Karpas-422 (cell line): ENCODE data around the gene AVPR1A. TPM values are rescaled to one million over a fixed set of nuclear protein-coding genes. Genes with fewer than 3 reads are reported as not detected.
A peak's percentile ranks its signal among the peaks of the same experiment; 100 is the strongest.

Experiments used
- DNase-seq: peaks from one replicate; pipeline ENCODE4 v3.0.0-alpha.2; 2015
- H2AFZ ChIP-seq: fragments of 200-600 bp; sonication (generic); 2 replicates; pipeline ENCODE4 v1.6.1; 2014; ENCODE audit warnings: antibody characterized with exemption, low read length, mixed read lengths
- H3K27ac ChIP-seq: fragments of 200-600 bp; sonication (generic); 2 replicates; pipeline ENCODE4 v1.5.1; 2014; ENCODE audit warnings: mild to moderate bottlenecking, low read length, moderate library complexity
- H3K27me3 ChIP-seq: fragments of 200-600 bp; sonication (generic); 2 replicates; pipeline ENCODE4 v1.6.1; 2014; ENCODE audit warnings: low read length, mixed read lengths
- H3K36me3 ChIP-seq: fragments of 200-600 bp; sonication (generic); 2 replicates; pipeline ENCODE4 v1.6.1; 2014; ENCODE audit warnings: low read length, mixed read lengths; ENCODE audit not compliant: insufficient read depth
- H3K4me1 ChIP-seq: fragments of 200-600 bp; sonication (generic); 2 replicates; pipeline ENCODE4 v1.6.1; 2014; ENCODE audit warnings: mild to moderate bottlenecking, low read length, mixed read lengths
- H3K4me2 ChIP-seq: fragments of 200-600 bp; sonication (generic); 2 replicates; pipeline ENCODE4 v1.6.1; 2014; ENCODE audit warnings: low read length, low read depth, mild to moderate bottlenecking; ENCODE audit not compliant: poor library complexity, severe bottlenecking
- H3K4me3 ChIP-seq: fragments of 200-600 bp; sonication (generic); 2 replicates; pipeline ENCODE4 v1.5.1; 2014; ENCODE audit warnings: mild to moderate bottlenecking, antibody characterized with exemption, low read length, mixed read lengths
- H3K79me2 ChIP-seq: fragments of 200-600 bp; sonication (generic); 2 replicates; pipeline ENCODE4 v1.6.1; 2014; ENCODE audit warnings: mild to moderate bottlenecking, low read length, mixed read lengths
- H3K9ac ChIP-seq: fragments of 200-600 bp; sonication (generic); 2 replicates; pipeline ENCODE4 v1.6.0; 2014; ENCODE audit warnings: low read length
- H3K9me2 ChIP-seq: fragments of 200-600 bp; sonication (generic), shearing (Covaris generic); replicated peaks from 2 replicates; pipeline ENCODE4 v1.6.0; 2014; ENCODE audit warnings: mild to moderate bottlenecking, low read length, moderate library complexity; ENCODE audit not compliant: insufficient read depth
- H3K9me3 ChIP-seq: fragments of 300-700, 200-600 bp; sonication (generic); 2 replicates; pipeline ENCODE4 v1.6.1; 2014; ENCODE audit warnings: low read length, mixed read lengths
- H4K20me1 ChIP-seq: fragments of 200-600 bp; sonication (generic); 2 replicates; pipeline ENCODE4 v1.6.1; 2014; ENCODE audit warnings: mild to moderate bottlenecking, antibody characterized with exemption, low read length, low read depth; ENCODE audit not compliant: insufficient read depth
- total RNA-seq: library from RNA; depleted of rRNA; stranded (reverse); fragments of >200 nt; shearing (Covaris generic); gene quantifications from 2 replicates; pipeline ENCODE4 v1.2.3, GENCODE V29; 2014; ENCODE audit warnings: low replicate concordance

Gene AVPR1A
- total RNA-seq, 1 experiment from 2014 or later, result not detected

- no peaks in the 10 kb centered on the region for H3K79me2 ChIP-seq
- no peaks in the 10 kb centered on the region for H4K20me1 ChIP-seq
- no peak overlapping the region for H3K4me2 ChIP-seq
- H3K27ac ChIP-seq, result no peak overlapping the region
- no peak for DNase-seq
- no peak overlapping the region for H3K4me3 ChIP-seq
- no peak overlapping the region for H3K9ac ChIP-seq
- no peaks in the 10 kb centered on the region for H3K36me3 ChIP-seq
- H3K4me1 ChIP-seq, result no peaks in the 10 kb centered on the region
- no peaks in the 10 kb centered on the region for H3K9me3 ChIP-seq
- no peaks in the 10 kb centered on the region; the same call in 1 of the 2 replicates for H3K27me3 ChIP-seq
- no peak overlapping the region for H2AFZ ChIP-seq
- H3K9me2 ChIP-seq, result no peaks in the 10 kb centered on the region
These were observed 21.1 kb downstream of the AVPR1A start for GRCh38 chr12:63129927-63130326.

DNA sequence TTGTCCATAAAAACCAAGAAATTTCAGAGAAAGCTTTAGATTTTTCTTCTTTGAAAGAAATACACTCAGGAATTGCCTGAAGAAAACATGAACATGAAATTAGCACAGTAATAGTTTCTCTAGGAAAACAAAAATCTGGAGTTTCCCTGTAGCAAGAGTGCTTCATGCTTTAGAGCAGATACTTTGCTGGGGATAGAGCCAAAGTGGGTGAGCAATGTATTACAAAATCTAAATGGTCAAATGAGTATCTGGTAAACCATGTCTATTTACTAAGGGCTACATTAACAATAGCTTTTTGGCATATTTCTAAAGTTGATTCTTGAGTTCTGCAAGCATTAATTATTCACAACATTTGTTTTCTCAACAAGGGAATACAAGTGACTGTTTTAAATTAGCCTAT lies 26.2 kb downstream of the AVPR1A start:
- no peak overlapping the region for H3K27ac ChIP-seq
- no peak overlapping the region for H3K4me2 ChIP-seq
- no peaks in the 10 kb centered on the region; the same call in 1 of the 2 replicates for H3K27me3 ChIP-seq
- H3K9me3 ChIP-seq, result no peaks in the 10 kb centered on the region
- no peak for DNase-seq
- H3K9me2 ChIP-seq, result no peaks in the 10 kb centered on the region
- no peak overlapping the region for H3K9ac ChIP-seq
- no peaks in the 10 kb centered on the region for H3K79me2 ChIP-seq
- no peak overlapping the region for H2AFZ ChIP-seq
- no peaks in the 10 kb centered on the region for H3K4me1 ChIP-seq
- H3K4me3 ChIP-seq, result no peak overlapping the region
- no peaks in the 10 kb centered on the region for H4K20me1 ChIP-seq
- H3K36me3 ChIP-seq, result no peaks in the 10 kb centered on the region

DNA sequence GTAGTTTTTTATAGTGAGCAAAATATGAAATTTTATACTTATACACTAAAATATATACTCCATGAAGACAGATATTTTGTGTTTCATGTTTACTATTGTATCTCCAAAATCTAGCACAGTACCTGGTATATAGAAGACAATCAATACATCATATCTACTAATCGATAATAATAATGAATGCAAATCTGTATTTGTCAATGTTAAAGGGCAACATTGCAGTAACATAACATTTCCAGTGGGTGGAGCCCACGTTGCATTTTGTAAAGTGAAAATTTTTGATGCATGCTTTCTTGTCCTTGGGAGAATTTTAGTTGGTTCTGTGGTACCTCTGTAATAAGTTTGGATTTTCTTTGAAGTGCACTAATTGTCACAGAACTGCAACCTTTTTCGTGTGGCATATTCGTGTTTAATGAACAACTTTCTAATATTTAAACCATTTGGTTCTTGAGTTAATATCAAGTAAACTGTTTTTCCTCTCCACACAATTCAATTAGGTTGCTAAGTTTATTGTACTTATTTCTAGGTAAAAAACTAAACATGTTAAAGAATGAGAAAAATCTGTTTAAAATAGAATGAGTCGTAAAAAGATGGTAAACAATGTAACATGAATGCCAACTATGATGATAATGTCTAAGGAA lies 47.4 kb downstream of the AVPR1A start:
- Histone ChIP-seq H3K9me2 (no peaks in the 10 kb centered on the region), H3K27me3 (no peaks in the 10 kb centered on the region), H3K36me3 (no peaks in the 10 kb centered on the region), H3K4me1 (no peaks in the 10 kb centered on the region), H3K79me2 (no peaks in the 10 kb centered on the region), H3K9ac (no peak overlapping the region), H3K4me3 (no peak overlapping the region), H4K20me1 (no peaks in the 10 kb centered on the region), H3K27ac (no peak overlapping the region), H3K4me2 (no peak overlapping the region), H3K9me3 (no peaks in the 10 kb centered on the region), H2AFZ (no peak overlapping the region)
- DNase-seq, result peak; percentile 51

DNA sequence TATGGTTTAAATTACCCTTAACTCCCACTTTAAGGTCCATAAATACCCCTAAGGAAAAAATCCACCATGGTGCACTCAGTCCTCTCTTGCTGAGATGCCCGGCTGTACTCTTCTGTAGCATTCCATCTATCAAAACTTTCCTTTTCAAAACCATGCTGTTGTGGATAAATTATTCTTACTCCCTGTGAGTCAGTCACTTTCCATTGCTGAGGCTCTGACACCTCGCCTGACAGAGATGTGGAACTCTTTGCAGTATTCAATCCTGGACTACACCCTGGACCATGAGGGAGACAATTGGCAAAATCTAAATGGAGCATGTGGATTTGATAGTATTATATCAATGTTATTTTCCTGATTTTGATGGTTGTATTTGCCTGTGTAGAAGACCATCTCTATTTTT lies 49.1 kb downstream of the AVPR1A start:
- H3K79me2 ChIP-seq, result no peaks in the 10 kb centered on the region
- no peaks in the 10 kb centered on the region for H3K36me3 ChIP-seq
- no peak overlapping the region for H3K27ac ChIP-seq
- no peak for DNase-seq
- no peak overlapping the region for H3K4me2 ChIP-seq
- no peaks in the 10 kb centered on the region for H3K9me3 ChIP-seq
- no peaks in the 10 kb centered on the region for H3K4me1 ChIP-seq
- no peaks in the 10 kb centered on the region for H4K20me1 ChIP-seq
- H3K9me2 ChIP-seq, result no peaks in the 10 kb centered on the region
- no peak overlapping the region for H3K4me3 ChIP-seq
- H2AFZ ChIP-seq, result no peak overlapping the region
- H3K9ac ChIP-seq, result no peak overlapping the region
- H3K27me3 ChIP-seq, result no peaks in the 10 kb centered on the region

DNA sequence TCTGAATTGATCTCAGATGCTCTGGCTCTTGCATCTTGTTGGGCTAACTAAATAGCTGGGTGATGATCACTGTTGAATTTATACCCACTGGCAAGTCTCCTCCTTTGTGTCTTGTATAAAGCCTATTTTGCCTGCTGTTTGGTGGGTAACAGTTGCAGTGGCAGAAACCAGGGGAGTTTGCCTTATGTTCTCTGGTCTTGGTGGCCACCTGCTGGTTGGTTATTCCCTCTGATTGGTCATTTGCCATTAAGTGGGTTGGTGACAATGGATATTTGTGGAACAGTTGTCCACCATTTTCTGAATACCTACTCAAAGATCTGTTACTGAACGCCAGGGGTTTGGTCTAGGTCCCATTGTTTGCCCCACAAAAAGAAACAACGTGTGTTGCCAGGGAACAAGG lies 52.1 kb downstream of the AVPR1A start:
- DNase-seq, result no peak
- Histone ChIP-seq H3K79me2 (no peaks in the 10 kb centered on the region), H3K9me2 (no peaks in the 10 kb centered on the region), H3K9ac (no peak overlapping the region), H4K20me1 (no peaks in the 10 kb centered on the region), H3K9me3 (no peaks in the 10 kb centered on the region), H3K36me3 (no peaks in the 10 kb centered on the region), H3K27ac (no peak overlapping the region), H3K4me3 (no peak overlapping the region), H3K4me1 (no peaks in the 10 kb centered on the region), H3K27me3 (no peaks in the 10 kb centered on the region), H2AFZ (no peak overlapping the region), H3K4me2 (no peak overlapping the region)

GRCh38 chr12:63095369-63095980 lies 55.5 kb downstream of the AVPR1A start:
- H3K27ac ChIP-seq, result no peak overlapping the region
- H3K27me3 ChIP-seq, result no peaks in the 10 kb centered on the region
- H3K4me3 ChIP-seq, result no peak overlapping the region
- no peak for DNase-seq
- no peaks in the 10 kb centered on the region for H3K36me3 ChIP-seq
- H3K9me3 ChIP-seq, result no peaks in the 10 kb centered on the region
- H3K4me1 ChIP-seq, result no peaks in the 10 kb centered on the region
- H4K20me1 ChIP-seq, result no peaks in the 10 kb centered on the region
- H3K79me2 ChIP-seq, result no peaks in the 10 kb centered on the region
- no peak overlapping the region for H3K9ac ChIP-seq
- no peaks in the 10 kb centered on the region for H3K9me2 ChIP-seq
- no peak overlapping the region for H2AFZ ChIP-seq
- no peak overlapping the region for H3K4me2 ChIP-seq

GRCh38 chr12:63093711-63094110 lies 57.3 kb downstream of the AVPR1A start:
- Histone ChIP-seq H3K27ac (no peak overlapping the region), H4K20me1 (no peaks in the 10 kb centered on the region), H3K36me3 (no peaks in the 10 kb centered on the region), H3K4me3 (no peak overlapping the region), H3K79me2 (no peaks in the 10 kb centered on the region), H2AFZ (no peak overlapping the region), H3K9me3 (no peaks in the 10 kb centered on the region), H3K27me3 (no peaks in the 10 kb centered on the region), H3K4me2 (no peak overlapping the region), H3K9ac (no peak overlapping the region), H3K9me2 (no peaks in the 10 kb centered on the region), H3K4me1 (no peaks in the 10 kb centered on the region)
- no peak for DNase-seq

GRCh38 chr12:63093084-63093483 lies 57.9 kb downstream of the AVPR1A start:
- H3K9ac ChIP-seq, result no peak overlapping the region
- no peak for DNase-seq
- no peak overlapping the region for H3K4me3 ChIP-seq
- no peaks in the 10 kb centered on the region for H3K27me3 ChIP-seq
- no peak overlapping the region for H3K4me2 ChIP-seq
- no peaks in the 10 kb centered on the region for H3K79me2 ChIP-seq
- no peaks in the 10 kb centered on the region for H3K9me3 ChIP-seq
- no peak overlapping the region for H3K27ac ChIP-seq
- H3K4me1 ChIP-seq, result no peaks in the 10 kb centered on the region
- no peaks in the 10 kb centered on the region for H3K36me3 ChIP-seq
- no peaks in the 10 kb centered on the region for H3K9me2 ChIP-seq
- no peaks in the 10 kb centered on the region for H4K20me1 ChIP-seq
- no peak overlapping the region for H2AFZ ChIP-seq
